Measurements from ENCODE around the gene CREB3L4. TPM values are rescaled to one million over a fixed set of nuclear protein-coding genes. Genes with fewer than 3 reads are reported as not detected.
A peak's percentile ranks its signal among the peaks of the same experiment; 100 is the strongest.

CREB3L4 gene
- polyA plus RNA-seq, 1 donor (not counting 4 experiments of a cell fraction or from before 2014, with no cell fraction given) = 6.0 TPM

DNA sequence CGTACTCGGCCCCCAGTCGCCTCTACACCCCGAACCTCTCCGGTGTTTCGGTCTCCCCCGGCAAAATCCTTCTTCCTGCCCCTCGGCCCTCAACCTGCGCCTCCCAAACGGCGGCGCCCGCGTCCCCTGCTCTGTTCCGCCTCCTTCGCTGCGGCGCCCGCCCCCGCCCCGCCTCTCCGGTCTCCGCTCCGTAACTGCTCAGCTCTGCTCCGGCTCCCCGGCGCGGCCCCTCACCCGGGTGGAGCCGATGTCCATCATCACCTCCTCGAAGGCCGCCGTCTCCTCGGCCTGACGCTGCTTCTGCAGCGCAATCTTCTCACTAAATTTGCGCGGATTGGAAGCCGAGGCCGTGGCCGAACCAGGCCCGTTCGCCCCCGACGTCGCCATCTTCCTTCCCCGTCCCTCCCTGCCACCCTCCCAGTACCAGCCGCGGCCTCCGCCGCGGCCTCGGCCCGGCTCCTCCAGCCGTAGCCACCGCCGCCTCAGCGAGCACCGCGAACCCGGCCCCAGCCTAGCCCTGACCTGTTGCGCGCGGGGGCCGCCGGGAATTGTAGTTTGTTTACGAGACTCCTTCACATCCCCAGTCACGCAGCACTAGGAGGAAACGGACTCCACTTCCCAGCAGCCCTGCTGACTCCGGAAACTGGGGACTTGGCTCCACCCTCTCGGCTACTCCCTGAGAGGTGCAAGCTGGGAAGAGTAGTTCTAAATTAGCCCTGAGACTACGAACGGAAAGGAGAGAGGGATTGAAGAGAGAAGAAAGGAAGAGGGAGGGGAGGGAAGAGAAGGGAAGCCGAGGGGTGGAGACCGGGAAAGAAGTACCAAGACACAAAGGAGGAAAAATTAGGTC is 9.4 kb upstream of the CREB3L4 start, which contains the start of gene CRTC2:
Gene CRTC2 (minus strand): TSS at position 502 of the 850 bp plus-strand sequence. CDS start 115 bp downstream, at position 387.
- Histone ChIP-seq H3K79me2 (ENCODE audit: control insufficient read depth, insufficient read depth, low read length) (peaks cover 73% of the 10 kb centered on the region), H3K4me2 (ENCODE audit: control insufficient read depth, extremely low read depth, insufficient read depth, low read depth, low read length) (peak within 1 kb of the TSS; percentile 100), H3K4me1 (ENCODE audit: control insufficient read depth, extremely low read depth, insufficient read depth, low read length) (peaks cover 32% of the 10 kb centered on the region), H3K4me3 (ENCODE audit: control insufficient read depth in 2 of 3, extremely low read depth in 1 of 3, insufficient read depth in 2 of 3, low read depth in 1 of 3, low read length in 3 of 3) (peak within 1 kb of the TSS; percentile 92 to 99 (median 96)), H3K36me3 (ENCODE audit: control insufficient read depth in 2 of 2, extremely low read depth in 1 of 2, insufficient read depth in 2 of 2, low read length in 2 of 2) (peaks cover 8 to 41% of the 10 kb centered on the region in 2 experiments), H2AFZ (ENCODE audit: control insufficient read depth, low read length) (peak within 1 kb of the TSS; percentile 81), H3K9ac (ENCODE audit: control insufficient read depth, extremely low read depth, insufficient read depth, low read length) (peak within 1 kb of the TSS; percentile 91), H4K20me1 (ENCODE audit: control insufficient read depth, extremely low read depth, insufficient read depth, low read length) (peaks cover 3% of the 10 kb centered on the region), H3K9me1 (ENCODE audit: control insufficient read depth, extremely low read depth, insufficient read depth, low read length) (no peaks in the 10 kb centered on the region), H3K27ac (ENCODE audit: control insufficient read depth, insufficient read depth, low read length) (peak within 1 kb of the TSS; percentile 82), H3K9me3 (ENCODE audit: control insufficient read depth, low read depth, low read length) (no peaks in the 10 kb centered on the region), H3K27me3 (ENCODE audit: control insufficient read depth, extremely low read depth, insufficient read depth, low read length) (no peaks in the 10 kb centered on the region)
- TF ChIP-seq, protein P1, sequence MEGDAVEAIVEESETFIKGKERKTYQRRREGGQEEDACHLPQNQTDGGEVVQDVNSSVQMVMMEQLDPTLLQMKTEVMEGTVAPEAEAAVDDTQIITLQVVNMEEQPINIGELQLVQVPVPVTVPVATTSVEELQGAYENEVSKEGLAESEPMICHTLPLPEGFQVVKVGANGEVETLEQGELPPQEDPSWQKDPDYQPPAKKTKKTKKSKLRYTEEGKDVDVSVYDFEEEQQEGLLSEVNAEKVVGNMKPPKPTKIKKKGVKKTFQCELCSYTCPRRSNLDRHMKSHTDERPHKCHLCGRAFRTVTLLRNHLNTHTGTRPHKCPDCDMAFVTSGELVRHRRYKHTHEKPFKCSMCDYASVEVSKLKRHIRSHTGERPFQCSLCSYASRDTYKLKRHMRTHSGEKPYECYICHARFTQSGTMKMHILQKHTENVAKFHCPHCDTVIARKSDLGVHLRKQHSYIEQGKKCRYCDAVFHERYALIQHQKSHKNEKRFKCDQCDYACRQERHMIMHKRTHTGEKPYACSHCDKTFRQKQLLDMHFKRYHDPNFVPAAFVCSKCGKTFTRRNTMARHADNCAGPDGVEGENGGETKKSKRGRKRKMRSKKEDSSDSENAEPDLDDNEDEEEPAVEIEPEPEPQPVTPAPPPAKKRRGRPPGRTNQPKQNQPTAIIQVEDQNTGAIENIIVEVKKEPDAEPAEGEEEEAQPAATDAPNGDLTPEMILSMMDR (optimal IDR thresholded peaks at IDR 0.05 in 1 of 3, IDR thresholded peaks at IDR 0.05 in 1 of 3, conservative IDR thresholded peaks at IDR 0.05 in 1 of 3; ENCODE audit: extremely low read depth in 1 of 3, insufficient read depth in 2 of 3, low read length in 3 of 3) = peak in 2 of 3 experiments; percentile 12 to 20
- TF ChIP-seq EZH2 (IDR thresholded peaks at IDR 0.05; ENCODE audit: low read length) = no peak
- dilution Hi-C loops (cut with MboI; ENCODE audit: extremely low pct_ligation_motif_present, low sequenced_read_pairs) = no loop called here
- peak; percentile 96 for DNase-seq (ENCODE audit: low read depth, low spot score)
- FAIRE-seq = peak; percentile 69

DNA sequence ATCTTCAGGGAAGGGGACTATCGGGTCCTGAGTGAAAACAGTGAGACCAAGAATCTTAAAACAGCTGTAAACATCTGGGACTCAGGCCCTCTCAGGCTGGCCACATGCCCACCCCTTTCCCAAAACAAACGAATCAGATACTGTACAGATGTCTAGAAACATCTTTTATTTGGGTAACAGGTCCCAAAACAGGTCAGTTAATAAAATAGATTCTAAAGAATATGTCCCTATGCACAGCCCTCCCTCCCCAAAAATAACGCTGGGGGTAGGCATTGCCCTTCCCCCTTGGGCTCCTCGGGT is 8.8 kb upstream of the CREB3L4 start:
- H3K27me3 ChIP-seq (ENCODE audit: control insufficient read depth, extremely low read depth, insufficient read depth, low read length) = no peaks in the 10 kb centered on the region
- DNase-seq (ENCODE audit: low read depth, low spot score) (no peak), FAIRE-seq (no peak)
- peak overlapping the region; percentile 49 for H3K9ac ChIP-seq (ENCODE audit: control insufficient read depth, extremely low read depth, insufficient read depth, low read length)
- H3K4me2 ChIP-seq (ENCODE audit: control insufficient read depth, extremely low read depth, insufficient read depth, low read depth, low read length) = peak overlapping the region; percentile 63
- H3K27ac ChIP-seq (ENCODE audit: control insufficient read depth, insufficient read depth, low read length) = peak overlapping the region; percentile 46
- dilution Hi-C loops (cut with MboI; ENCODE audit: extremely low pct_ligation_motif_present, low sequenced_read_pairs) = no loop called here
- TF ChIP-seq, protein P1 (optimal IDR thresholded peaks at IDR 0.05 in 1 of 3, IDR thresholded peaks at IDR 0.05 in 1 of 3, conservative IDR thresholded peaks at IDR 0.05 in 1 of 3; ENCODE audit: extremely low read depth in 1 of 3, insufficient read depth in 2 of 3, low read length in 3 of 3) = no peak
- no peak for TF ChIP-seq EZH2 (IDR thresholded peaks at IDR 0.05; ENCODE audit: low read length)
- H3K9me1 ChIP-seq (ENCODE audit: control insufficient read depth, extremely low read depth, insufficient read depth, low read length) = no peaks in the 10 kb centered on the region
- H3K4me3 ChIP-seq (ENCODE audit: control insufficient read depth in 2 of 3, extremely low read depth in 1 of 3, insufficient read depth in 2 of 3, low read depth in 1 of 3, low read length in 3 of 3) = peak overlapping the region in 1 of 3 experiments; percentile 29
- H2AFZ ChIP-seq (ENCODE audit: control insufficient read depth, low read length) = no peak overlapping the region
- no peaks in the 10 kb centered on the region for H3K9me3 ChIP-seq (ENCODE audit: control insufficient read depth, low read depth, low read length)
- H3K36me3 ChIP-seq (ENCODE audit: control insufficient read depth in 2 of 2, extremely low read depth in 1 of 2, insufficient read depth in 2 of 2, low read length in 2 of 2) = peaks cover 6 to 35% of the 10 kb centered on the region in 2 experiments
- H3K79me2 ChIP-seq (ENCODE audit: control insufficient read depth, insufficient read depth, low read length) = peaks cover 67% of the 10 kb centered on the region
- H3K4me1 ChIP-seq (ENCODE audit: control insufficient read depth, extremely low read depth, insufficient read depth, low read length) = peaks cover 35% of the 10 kb centered on the region
- peaks cover 3% of the 10 kb centered on the region for H4K20me1 ChIP-seq (ENCODE audit: control insufficient read depth, extremely low read depth, insufficient read depth, low read length)
